Liver (tissue), 2 donors: ENCODE data around the gene ZNF747.

Source experiments
- FOXA1 ChIP-seq: IDR thresholded peaks from 2 replicates; pipeline ENCODE4 v1.6.1; 2016; ENCODE audit warnings: antibody characterized with exemption
- YY1 ChIP-seq: IDR thresholded peaks from 2 replicates; pipeline ENCODE4 v1.6.1; 2016; ENCODE audit warnings: antibody characterized with exemption, mild to moderate bottlenecking
- TF ChIP-seq, protein P1 (sequence below): IDR thresholded peaks from 2 replicates; pipeline ENCODE4 v1.6.1; 2016; ENCODE audit warnings: antibody characterized with exemption, mild to moderate bottlenecking
- TF ChIP-seq, protein P2 (sequence below): fragments of 150-350 bp; IDR thresholded peaks from 2 replicates; pipeline ENCODE4 v1.5.1; 2017; ENCODE audit warnings: improper control_type of control experiment, low read depth, low read length; ENCODE audit not compliant: missing input control
- donor health status: healthy.

DNA sequence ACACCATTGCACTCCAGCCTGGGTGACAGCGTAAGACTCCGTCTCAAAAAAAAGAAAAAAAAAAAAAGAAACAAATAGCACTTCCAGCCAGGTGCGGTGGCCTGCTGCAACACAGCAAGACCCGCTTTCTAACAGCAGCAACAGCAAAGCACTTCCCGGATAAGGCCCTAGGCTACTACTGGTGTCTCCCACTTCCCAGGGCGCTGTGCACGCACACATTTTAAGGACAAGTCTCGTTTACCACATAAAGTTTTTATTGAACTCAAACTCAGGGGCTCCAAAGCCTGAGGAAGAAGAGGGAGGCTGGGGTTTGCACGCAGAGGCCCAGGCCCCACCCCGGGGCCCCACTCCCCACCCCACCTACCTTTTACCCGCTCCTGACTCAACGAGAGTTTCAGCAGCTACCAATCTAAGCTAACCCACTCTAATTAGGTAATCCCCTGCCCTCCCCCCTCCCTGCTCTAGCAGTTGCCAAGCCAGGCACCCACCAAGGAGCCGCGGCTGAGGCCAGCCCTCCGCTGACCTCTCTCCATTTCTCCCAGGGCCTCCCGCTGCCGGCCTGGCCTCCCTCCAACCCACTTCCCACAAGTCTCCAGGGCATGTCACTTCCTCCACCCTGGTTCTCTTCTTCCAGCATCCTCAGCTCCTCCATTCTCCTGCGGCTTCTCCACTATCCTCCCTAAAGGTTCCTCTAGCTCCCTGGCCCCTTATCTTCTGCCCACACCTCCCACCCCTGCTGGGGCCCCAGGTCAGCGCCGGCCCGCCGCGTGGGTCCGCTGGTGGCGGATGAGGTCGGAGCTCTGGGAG lies 10.7 kb downstream of the ZNF747 start:
- TF ChIP-seq, protein P1, sequence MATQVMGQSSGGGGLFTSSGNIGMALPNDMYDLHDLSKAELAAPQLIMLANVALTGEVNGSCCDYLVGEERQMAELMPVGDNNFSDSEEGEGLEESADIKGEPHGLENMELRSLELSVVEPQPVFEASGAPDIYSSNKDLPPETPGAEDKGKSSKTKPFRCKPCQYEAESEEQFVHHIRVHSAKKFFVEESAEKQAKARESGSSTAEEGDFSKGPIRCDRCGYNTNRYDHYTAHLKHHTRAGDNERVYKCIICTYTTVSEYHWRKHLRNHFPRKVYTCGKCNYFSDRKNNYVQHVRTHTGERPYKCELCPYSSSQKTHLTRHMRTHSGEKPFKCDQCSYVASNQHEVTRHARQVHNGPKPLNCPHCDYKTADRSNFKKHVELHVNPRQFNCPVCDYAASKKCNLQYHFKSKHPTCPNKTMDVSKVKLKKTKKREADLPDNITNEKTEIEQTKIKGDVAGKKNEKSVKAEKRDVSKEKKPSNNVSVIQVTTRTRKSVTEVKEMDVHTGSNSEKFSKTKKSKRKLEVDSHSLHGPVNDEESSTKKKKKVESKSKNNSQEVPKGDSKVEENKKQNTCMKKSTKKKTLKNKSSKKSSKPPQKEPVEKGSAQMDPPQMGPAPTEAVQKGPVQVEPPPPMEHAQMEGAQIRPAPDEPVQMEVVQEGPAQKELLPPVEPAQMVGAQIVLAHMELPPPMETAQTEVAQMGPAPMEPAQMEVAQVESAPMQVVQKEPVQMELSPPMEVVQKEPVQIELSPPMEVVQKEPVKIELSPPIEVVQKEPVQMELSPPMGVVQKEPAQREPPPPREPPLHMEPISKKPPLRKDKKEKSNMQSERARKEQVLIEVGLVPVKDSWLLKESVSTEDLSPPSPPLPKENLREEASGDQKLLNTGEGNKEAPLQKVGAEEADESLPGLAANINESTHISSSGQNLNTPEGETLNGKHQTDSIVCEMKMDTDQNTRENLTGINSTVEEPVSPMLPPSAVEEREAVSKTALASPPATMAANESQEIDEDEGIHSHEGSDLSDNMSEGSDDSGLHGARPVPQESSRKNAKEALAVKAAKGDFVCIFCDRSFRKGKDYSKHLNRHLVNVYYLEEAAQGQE: no peak
- TF ChIP-seq, protein P2, sequence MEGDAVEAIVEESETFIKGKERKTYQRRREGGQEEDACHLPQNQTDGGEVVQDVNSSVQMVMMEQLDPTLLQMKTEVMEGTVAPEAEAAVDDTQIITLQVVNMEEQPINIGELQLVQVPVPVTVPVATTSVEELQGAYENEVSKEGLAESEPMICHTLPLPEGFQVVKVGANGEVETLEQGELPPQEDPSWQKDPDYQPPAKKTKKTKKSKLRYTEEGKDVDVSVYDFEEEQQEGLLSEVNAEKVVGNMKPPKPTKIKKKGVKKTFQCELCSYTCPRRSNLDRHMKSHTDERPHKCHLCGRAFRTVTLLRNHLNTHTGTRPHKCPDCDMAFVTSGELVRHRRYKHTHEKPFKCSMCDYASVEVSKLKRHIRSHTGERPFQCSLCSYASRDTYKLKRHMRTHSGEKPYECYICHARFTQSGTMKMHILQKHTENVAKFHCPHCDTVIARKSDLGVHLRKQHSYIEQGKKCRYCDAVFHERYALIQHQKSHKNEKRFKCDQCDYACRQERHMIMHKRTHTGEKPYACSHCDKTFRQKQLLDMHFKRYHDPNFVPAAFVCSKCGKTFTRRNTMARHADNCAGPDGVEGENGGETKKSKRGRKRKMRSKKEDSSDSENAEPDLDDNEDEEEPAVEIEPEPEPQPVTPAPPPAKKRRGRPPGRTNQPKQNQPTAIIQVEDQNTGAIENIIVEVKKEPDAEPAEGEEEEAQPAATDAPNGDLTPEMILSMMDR: no peak
- no peak for TF ChIP-seq YY1
- TF ChIP-seq FOXA1: no peak
